Caco-2 (cell line): ENCODE results near the gene RPL12. TPM values are rescaled to one million over a fixed set of nuclear protein-coding genes. Genes with fewer than 3 reads are reported as not detected.

Experiments used
- BruUV-seq: library from RNA; stranded (reverse); fragments of 400-500 nt; replicated peaks from 2 replicates; lab custom pipeline; 2021; lab: Mats Ljungman, UMichigan
- CTCF ChIA-PET: fragments of 300-600 bp; sonication (Branson Sonifier 250); formaldehyde crosslinking; loops from one replicate; lab custom pipeline; 2022; ENCODE audit warnings: antibody characterized with exemption; lab: Charles Lee
- POLR2A ChIA-PET: fragments of 300-600 bp; sonication (Branson Sonifier 250); formaldehyde crosslinking; loops from one replicate; lab custom pipeline; 2022; ENCODE audit warnings: antibody characterized with exemption; lab: Charles Lee
- DNase-seq, 2 experiments: peaks; one replicate each; pipeline versions ENCODE4 v3.0.0 to v3.0.0-alpha.2; 2020 to 2022
- H3K27me3 ChIP-seq: replicated peaks from 2 replicates; pipeline ENCODE4 v1.6.0; 2011; ENCODE audit warnings: low read length; ENCODE audit not compliant: control insufficient read depth, insufficient read depth
- H3K36me3 ChIP-seq: 2 replicates; pipeline ENCODE4 v1.5.1; 2011; ENCODE audit warnings: low read length; ENCODE audit not compliant: control insufficient read depth, insufficient read depth
- H3K4me1 ChIP-seq: fragments of 250-450 bp; sonication (Bioruptor Pico); 2 replicates; pipeline ENCODE4 v1.5.1; 2020; ENCODE audit warnings: mild to moderate bottlenecking
- H3K4me3 ChIP-seq: 2 replicates; pipeline ENCODE4 v1.5.1; 2011; ENCODE audit warnings: low read depth, mild to moderate bottlenecking, control low read depth, low read length
- H3K9me3 ChIP-seq: fragments of 250-450 bp; sonication (Bioruptor Pico); 2 replicates; pipeline ENCODE4 v1.5.1; 2020; ENCODE audit warnings: mild to moderate bottlenecking, moderate library complexity
- H3K27ac Mint-ChIP-seq: one replicate; pipeline ENCODE4 v1.8.0; 2022; ENCODE audit warnings: mixed read lengths; ENCODE audit not compliant: unreplicated experiment
- H3K27me3 Mint-ChIP-seq: one replicate; pipeline ENCODE4 v1.8.0; 2022; ENCODE audit warnings: mixed read lengths; ENCODE audit not compliant: insufficient read depth, unreplicated experiment
- H3K36me3 Mint-ChIP-seq: one replicate; pipeline ENCODE4 v1.8.0; 2022; ENCODE audit warnings: mild to moderate bottlenecking, mixed read lengths; ENCODE audit not compliant: insufficient read depth, unreplicated experiment
- H3K4me1 Mint-ChIP-seq: one replicate; pipeline ENCODE4 v1.8.0; 2022; ENCODE audit warnings: low read depth, mixed read lengths; ENCODE audit not compliant: unreplicated experiment
- H3K4me3 Mint-ChIP-seq: one replicate; pipeline ENCODE4 v1.8.0; 2022; ENCODE audit warnings: mild to moderate bottlenecking, moderate library complexity, mixed read lengths; ENCODE audit not compliant: unreplicated experiment
- H3K9me3 Mint-ChIP-seq: one replicate; pipeline ENCODE4 v1.8.0; 2022; ENCODE audit warnings: mixed read lengths; ENCODE audit not compliant: unreplicated experiment
- intact Hi-C: fragments of 100-400 bp; cut with micrococcal nuclease; formaldehyde crosslinking; loops from one replicate; pipeline ENCODE4 v1.10.0; 2022; ENCODE audit not compliant: unreplicated experiment
- total RNA-seq: library from RNA; stranded (reverse); gene quantifications from 2 replicates; pipeline ENCODE4 v1.2.3, GENCODE V29; 2022
- TF ChIP-seq, protein P1 (sequence below), 2 experiments: fragments of 200-600 bp in 1 of 2; IDR thresholded peaks; 1 replicate in 1 of 2; 2 replicates in 1 of 2; pipeline versions ENCODE4 v1.5.1 to v1.8.0; 2011 to 2022; ENCODE audit warnings: antibody characterized with exemption in 1 of 2, control low read depth in 1 of 2, inconsistent platforms in 1 of 2, low read depth in 1 of 2, low read length in 1 of 2, mild to moderate bottlenecking in 1 of 2, moderate library complexity in 1 of 2; ENCODE audit not compliant: insufficient read depth in 1 of 2, severe bottlenecking in 1 of 2, unreplicated experiment in 1 of 2

The RPL12 gene
- total RNA-seq, 1 experiment from 2014 or later = 1,592 TPM

GRCh38 chr9:127448112-127448805, 2.9 kb downstream of the RPL12 start:
- H3K36me3 Mint-ChIP-seq = peaks cover 92% of the 10 kb centered on the region
- ChIA-PET CTCF (no interaction called here), POLR2A (no interaction called here)
- TF ChIP-seq, protein P1, sequence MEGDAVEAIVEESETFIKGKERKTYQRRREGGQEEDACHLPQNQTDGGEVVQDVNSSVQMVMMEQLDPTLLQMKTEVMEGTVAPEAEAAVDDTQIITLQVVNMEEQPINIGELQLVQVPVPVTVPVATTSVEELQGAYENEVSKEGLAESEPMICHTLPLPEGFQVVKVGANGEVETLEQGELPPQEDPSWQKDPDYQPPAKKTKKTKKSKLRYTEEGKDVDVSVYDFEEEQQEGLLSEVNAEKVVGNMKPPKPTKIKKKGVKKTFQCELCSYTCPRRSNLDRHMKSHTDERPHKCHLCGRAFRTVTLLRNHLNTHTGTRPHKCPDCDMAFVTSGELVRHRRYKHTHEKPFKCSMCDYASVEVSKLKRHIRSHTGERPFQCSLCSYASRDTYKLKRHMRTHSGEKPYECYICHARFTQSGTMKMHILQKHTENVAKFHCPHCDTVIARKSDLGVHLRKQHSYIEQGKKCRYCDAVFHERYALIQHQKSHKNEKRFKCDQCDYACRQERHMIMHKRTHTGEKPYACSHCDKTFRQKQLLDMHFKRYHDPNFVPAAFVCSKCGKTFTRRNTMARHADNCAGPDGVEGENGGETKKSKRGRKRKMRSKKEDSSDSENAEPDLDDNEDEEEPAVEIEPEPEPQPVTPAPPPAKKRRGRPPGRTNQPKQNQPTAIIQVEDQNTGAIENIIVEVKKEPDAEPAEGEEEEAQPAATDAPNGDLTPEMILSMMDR (IDR thresholded peaks at IDR 0.05; ENCODE audit: insufficient read depth in 1 of 2, low read depth in 1 of 2, low read length in 1 of 2, severe bottlenecking in 1 of 2, unreplicated experiment in 1 of 2) = no peak
- no peak overlapping the region for H3K4me3 ChIP-seq
- H3K27me3 ChIP-seq = no peaks in the 10 kb centered on the region
- peak overlapping the region; percentile 98 for H3K27ac Mint-ChIP-seq
- BruUV-seq = no TSS peak
- H3K4me1 Mint-ChIP-seq = peaks cover 12% of the 10 kb centered on the region
- 0 out of 2 replicates have a peak, but pooled peaks cover 7% of the 10 kb centered on the region for H3K9me3 ChIP-seq
- H3K36me3 ChIP-seq = peaks cover 10% of the 10 kb centered on the region
- no peak for DNase-seq
- H3K27me3 Mint-ChIP-seq = peaks cover 3% of the 10 kb centered on the region
- H3K4me1 ChIP-seq = peaks cover 9% of the 10 kb centered on the region; the same call in 1 of the 2 replicates
- intact Hi-C loops = no loop called here
- no peaks in the 10 kb centered on the region for H3K9me3 Mint-ChIP-seq
- H3K4me3 Mint-ChIP-seq = peak overlapping the region; percentile 95

DNA sequence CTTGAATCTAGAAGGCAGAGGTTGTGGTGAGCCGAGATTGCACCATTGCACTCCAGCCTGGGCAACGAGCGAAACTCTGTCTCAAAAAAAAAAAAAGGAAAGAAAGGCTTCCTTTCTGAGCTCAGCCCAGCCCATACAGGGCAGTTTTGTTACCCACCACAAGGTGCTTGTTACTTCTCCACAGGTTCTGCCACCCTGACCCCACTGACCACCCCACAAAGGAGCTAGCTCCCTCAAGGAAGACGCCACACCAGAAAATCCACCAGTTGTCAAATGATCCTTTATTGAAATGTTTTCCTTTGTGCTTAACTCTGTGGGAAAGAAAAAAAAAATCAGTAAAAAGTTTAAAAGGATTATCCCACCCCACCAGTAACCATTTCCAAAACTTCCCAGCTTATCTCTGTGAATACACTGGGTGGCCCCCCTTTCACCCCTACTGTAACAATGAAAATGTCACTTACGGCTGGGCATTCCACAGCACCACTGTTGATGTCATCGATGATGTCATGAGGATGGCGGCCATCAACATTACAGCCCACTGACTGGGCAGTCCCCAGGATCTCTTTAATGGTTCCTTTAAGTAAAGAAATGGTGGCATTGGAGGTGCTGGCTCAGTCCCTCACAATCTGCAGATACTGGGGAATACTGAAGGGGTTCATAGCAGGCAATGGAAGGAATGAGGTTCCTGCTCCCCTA, 3.6 kb downstream of the RPL12 start:
- intact Hi-C loops = no loop called here
- Histone ChIP-seq H3K36me3 (peaks cover 10% of the 10 kb centered on the region), H3K4me3 (no peak overlapping the region), H3K4me1 (peaks cover 9% of the 10 kb centered on the region; the same call in 1 of the 2 replicates), H3K9me3 (peaks cover 7% of the 10 kb centered on the region; the same call in 1 of the 2 replicates), H3K27me3 (no peaks in the 10 kb centered on the region)
- peaks cover 99% of the 10 kb centered on the region for H3K36me3 Mint-ChIP-seq
- H3K27me3 Mint-ChIP-seq = peaks cover 3% of the 10 kb centered on the region
- TF ChIP-seq, protein P1 (IDR thresholded peaks at IDR 0.05; ENCODE audit: insufficient read depth in 1 of 2, low read depth in 1 of 2, low read length in 1 of 2, severe bottlenecking in 1 of 2, unreplicated experiment in 1 of 2) = no peak
- H3K4me3 Mint-ChIP-seq = peak overlapping the region; percentile 95
- BruUV-seq = no TSS peak
- H3K4me1 Mint-ChIP-seq = peaks cover 12% of the 10 kb centered on the region
- POLR2A ChIA-PET = no interaction called here
- H3K27ac Mint-ChIP-seq = peak overlapping the region; percentile 98
- no peaks in the 10 kb centered on the region for H3K9me3 Mint-ChIP-seq
- CTCF ChIA-PET = interaction anchor here (1.4 kb wide), 1 partner anchor 23 kb away, joined by 3 read pairs; the partner anchor contains the start of gene ZNF79
- no peak for DNase-seq

- Mint-ChIP-seq H3K4me3 (peak overlapping the region; percentile 95), H3K4me1 (peaks cover 12% of the 10 kb centered on the region), H3K9me3 (no peaks in the 10 kb centered on the region), H3K36me3 (peaks cover 100% of the 10 kb centered on the region), H3K27ac (peak overlapping the region; percentile 98), H3K27me3 (peaks cover 3% of the 10 kb centered on the region)
- Histone ChIP-seq H3K4me1 (peaks cover 9% of the 10 kb centered on the region; the same call in 1 of the 2 replicates), H3K4me3 (no peak overlapping the region), H3K27me3 (no peaks in the 10 kb centered on the region), H3K9me3 (peaks cover 7% of the 10 kb centered on the region; the same call in 1 of the 2 replicates), H3K36me3 (peaks cover 10% of the 10 kb centered on the region)
- TF ChIP-seq, protein P1 (IDR thresholded peaks at IDR 0.05; ENCODE audit: insufficient read depth in 1 of 2, low read depth in 1 of 2, low read length in 1 of 2, severe bottlenecking in 1 of 2, unreplicated experiment in 1 of 2) = no peak
- no TSS peak for BruUV-seq
- ChIA-PET CTCF (interaction anchor here (1.4 kb wide), 1 partner anchor 22 kb away, joined by 3 read pairs; the partner anchor contains the start of gene ZNF79), POLR2A (interaction anchor here (0.6 kb wide), 1 partner anchor 53 kb away, joined by 6 read pairs; no protein-coding TSS in a partner anchor)
- intact Hi-C loops = no loop called here
- no peak for DNase-seq
Observed at GRCh38 chr9:127446713-127447415, 4.3 kb downstream of the RPL12 start.
